ENCODE data around the gene RBL2.
"Not testable (repeated sequence)": the region's sequence is repeated elsewhere in the genome, so short reads cannot be mapped to it uniquely, and the experiment has no call there.

The RBL2 gene

GRCh38 chr16:53530046-53530445, 95.8 kb downstream of the RBL2 start:
- no peak for TF ChIP-seq CTCF (IDR thresholded peaks at IDR 0.05; ENCODE audit: low read depth, low read length, missing control alignments)
- no peak overlapping the region for H3K4me3 ChIP-seq (replicated peaks; ENCODE audit: low read depth, low read length)
- DNase-seq (ENCODE audit: extremely low read depth, low read depth) = no peak

- no peak for DNase-seq (ENCODE audit: extremely low read depth, low read depth)
- TF ChIP-seq CTCF (IDR thresholded peaks at IDR 0.05; ENCODE audit: low read depth, low read length, missing control alignments) = no peak
- H3K4me3 ChIP-seq (replicated peaks; ENCODE audit: low read depth, low read length) = no peak overlapping the region
Observed at GRCh38 chr16:53530741-53531140, 96.5 kb downstream of the RBL2 start.

- H3K4me3 ChIP-seq (replicated peaks; ENCODE audit: low read depth, low read length) = no peak overlapping the region
- no peak for TF ChIP-seq CTCF (IDR thresholded peaks at IDR 0.05; ENCODE audit: low read depth, low read length, missing control alignments)
- no peak for DNase-seq (ENCODE audit: extremely low read depth, low read depth)
Observed at GRCh38 chr16:53534206-53534605, 99.9 kb downstream of the RBL2 start.

- no peak overlapping the region for H3K4me3 ChIP-seq (replicated peaks; ENCODE audit: low read depth, low read length)
- DNase-seq (ENCODE audit: extremely low read depth, low read depth) = no peak
- no peak for TF ChIP-seq CTCF (IDR thresholded peaks at IDR 0.05; ENCODE audit: low read depth, low read length, missing control alignments)
Observed at GRCh38 chr16:53537626-53538025, 103.4 kb downstream of the RBL2 start.

DNA sequence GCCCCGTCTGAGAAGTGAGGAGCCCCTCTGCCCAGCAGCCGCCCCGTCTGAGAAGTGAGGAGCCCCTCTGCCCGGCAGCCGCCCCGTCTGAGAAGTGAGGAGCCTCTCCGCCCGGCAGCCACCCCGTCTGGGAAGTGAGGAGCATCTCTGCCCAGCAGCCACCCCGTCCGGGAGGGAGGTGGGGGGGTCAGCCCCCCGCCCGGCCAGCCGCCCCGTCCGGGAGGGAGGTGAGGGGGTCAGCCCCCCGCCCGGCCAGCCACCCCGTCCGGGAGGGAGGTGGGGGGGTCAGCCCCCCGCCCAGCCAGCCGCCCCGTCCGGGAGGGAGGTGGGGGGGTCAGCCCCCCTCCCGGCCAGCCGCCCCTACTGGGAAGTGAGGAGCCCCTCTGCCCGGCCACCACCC, 105.1 kb downstream of the RBL2 start:
- not testable (repeated sequence) for H3K4me3 ChIP-seq (replicated peaks; ENCODE audit: low read depth, low read length); DNase-seq (ENCODE audit: extremely low read depth, low read depth)

GRCh38 chr16:53539759-53540718, 105.8 kb downstream of the RBL2 start:
- not testable (repeated sequence) for DNase-seq (ENCODE audit: extremely low read depth, low read depth); H3K4me3 ChIP-seq (replicated peaks; ENCODE audit: low read depth, low read length)
